GM12801 (cell line): ENCODE measurements around the gene KRIT1.

Source experiments
- TF ChIP-seq, protein P1 (sequence below): IDR thresholded peaks from one replicate; pipeline ENCODE4 v1.5.1; 2011; ENCODE audit warnings: control low read depth; ENCODE audit not compliant: insufficient read length; ENCODE audit errors: extremely low read depth

KRIT1 gene

GRCh38 chr7:92245487-92246359 lies at the start of gene KRIT1, which contains the start of gene ANKIB1:
KRIT1 (minus strand) TSS chr7:92245914; CDS start chr7:92242135, 3,779 bp downstream.
ANKIB1 (plus strand) TSS chr7:92245974; CDS start chr7:92294979, 49,005 bp downstream.
- TF ChIP-seq, protein P1, sequence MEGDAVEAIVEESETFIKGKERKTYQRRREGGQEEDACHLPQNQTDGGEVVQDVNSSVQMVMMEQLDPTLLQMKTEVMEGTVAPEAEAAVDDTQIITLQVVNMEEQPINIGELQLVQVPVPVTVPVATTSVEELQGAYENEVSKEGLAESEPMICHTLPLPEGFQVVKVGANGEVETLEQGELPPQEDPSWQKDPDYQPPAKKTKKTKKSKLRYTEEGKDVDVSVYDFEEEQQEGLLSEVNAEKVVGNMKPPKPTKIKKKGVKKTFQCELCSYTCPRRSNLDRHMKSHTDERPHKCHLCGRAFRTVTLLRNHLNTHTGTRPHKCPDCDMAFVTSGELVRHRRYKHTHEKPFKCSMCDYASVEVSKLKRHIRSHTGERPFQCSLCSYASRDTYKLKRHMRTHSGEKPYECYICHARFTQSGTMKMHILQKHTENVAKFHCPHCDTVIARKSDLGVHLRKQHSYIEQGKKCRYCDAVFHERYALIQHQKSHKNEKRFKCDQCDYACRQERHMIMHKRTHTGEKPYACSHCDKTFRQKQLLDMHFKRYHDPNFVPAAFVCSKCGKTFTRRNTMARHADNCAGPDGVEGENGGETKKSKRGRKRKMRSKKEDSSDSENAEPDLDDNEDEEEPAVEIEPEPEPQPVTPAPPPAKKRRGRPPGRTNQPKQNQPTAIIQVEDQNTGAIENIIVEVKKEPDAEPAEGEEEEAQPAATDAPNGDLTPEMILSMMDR: no peak

DNA sequence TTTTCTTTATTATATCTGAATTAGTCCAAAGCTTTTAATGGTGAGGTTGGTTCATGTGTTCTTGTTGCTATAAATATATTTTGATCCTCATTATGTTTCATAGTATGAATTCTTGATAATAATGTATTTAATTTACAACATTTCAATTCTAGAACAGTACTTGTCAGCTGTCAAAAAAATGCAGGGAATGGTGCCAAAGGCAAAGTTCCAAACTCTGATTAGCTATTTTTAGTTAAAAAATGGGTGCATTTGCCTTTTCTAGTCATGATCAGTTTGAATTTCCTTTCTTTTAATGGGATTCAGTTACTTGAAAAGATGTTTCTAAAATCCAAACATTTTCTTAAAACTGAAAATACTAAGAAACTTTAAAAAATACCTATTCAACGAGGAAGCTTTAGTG lies 49.7 kb upstream of the KRIT1 start:
- TF ChIP-seq, protein P1: no peak

DNA sequence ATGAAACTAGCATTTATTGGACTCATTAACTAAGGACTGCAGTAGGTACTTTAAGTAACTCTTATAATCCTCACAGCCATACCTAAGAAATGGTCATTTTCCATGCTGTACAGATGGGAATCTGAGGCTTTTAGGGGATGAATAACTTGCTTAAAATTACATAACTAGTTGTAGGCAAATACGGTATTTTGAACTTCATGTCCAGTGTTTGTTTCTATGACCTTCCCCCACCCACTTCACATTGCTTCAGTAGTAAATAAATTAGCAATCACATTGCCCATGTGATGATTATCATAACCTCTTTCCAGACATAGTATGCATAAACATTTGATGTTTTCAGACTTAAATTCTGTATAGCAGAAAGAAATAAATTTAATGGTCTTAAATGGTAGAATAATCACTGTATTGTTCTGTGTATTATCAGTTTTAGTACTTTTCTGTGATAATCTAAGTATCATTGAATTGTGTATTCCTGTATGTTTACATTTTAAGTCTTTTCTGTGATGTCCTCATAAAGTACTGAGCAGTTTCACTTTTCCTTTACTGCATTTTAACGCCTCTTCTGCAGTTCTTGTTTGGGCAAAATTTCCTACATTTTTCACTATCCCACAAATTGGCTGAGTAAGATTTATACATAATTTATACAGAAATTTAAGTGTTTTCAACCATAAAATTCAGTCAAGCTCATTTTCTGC lies 48.3 kb upstream of the KRIT1 start:
- TF ChIP-seq, protein P1: no peak

GRCh38 chr7:92292981-92293380 lies 47.3 kb upstream of the KRIT1 start:
- TF ChIP-seq, protein P1: no peak

GRCh38 chr7:92289321-92289720 lies 43.6 kb upstream of the KRIT1 start:
- TF ChIP-seq, protein P1: no peak

GRCh38 chr7:92282930-92283329 lies 37.2 kb upstream of the KRIT1 start:
- TF ChIP-seq, protein P1: no peak

DNA sequence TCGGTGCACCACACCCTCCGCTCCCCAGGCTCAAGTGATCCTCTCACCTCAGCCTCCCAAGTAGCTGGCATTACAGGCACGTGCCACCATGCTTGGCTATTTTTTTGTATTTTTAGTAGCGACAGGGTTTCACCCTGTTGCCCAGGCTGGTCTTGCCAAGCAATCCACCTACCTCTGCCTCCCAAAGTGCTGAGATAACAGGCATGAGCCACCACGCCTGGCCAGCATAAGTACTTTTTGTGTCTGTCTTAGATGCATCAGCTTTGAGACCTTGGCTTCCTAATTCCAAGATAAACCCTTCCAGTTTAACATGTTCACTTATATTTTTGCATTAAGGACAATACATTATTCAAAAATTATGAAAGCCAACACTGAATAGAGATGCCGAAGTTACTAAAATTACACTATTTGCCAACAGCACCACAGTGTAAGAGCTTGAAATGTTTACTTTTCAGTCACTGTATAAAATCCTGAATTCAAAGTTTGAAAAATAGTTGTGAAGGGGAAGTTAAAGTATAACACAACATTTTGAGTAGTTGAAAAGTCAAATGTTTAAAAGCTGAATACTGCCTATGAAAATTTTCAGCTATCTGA lies 36.6 kb upstream of the KRIT1 start:
- TF ChIP-seq, protein P1: no peak
